ENCODE measurements around the gene KDSR.

The KDSR gene

GRCh38 chr18:63346031-63346430, 21.0 kb downstream of the KDSR start:
- no peak overlapping the region for H3K27ac ChIP-seq (ENCODE audit: insufficient read depth, low read length, poor library complexity, severe bottlenecking)
- no peak overlapping the region for H3K4me3 ChIP-seq (ENCODE audit: insufficient read depth, low read depth, low read length, poor library complexity, severe bottlenecking)
- H3K9me3 ChIP-seq (ENCODE audit: control insufficient read depth, low read length): no peaks in the 10 kb centered on the region
- no peaks in the 10 kb centered on the region for H3K4me1 ChIP-seq (ENCODE audit: control insufficient read depth, insufficient read depth, low read length, poor library complexity, severe bottlenecking)
- no peaks in the 10 kb centered on the region for H3K27me3 ChIP-seq (replicated peaks; ENCODE audit: control insufficient read depth, insufficient read depth, low read length, poor library complexity, severe bottlenecking)
- H3K36me3 ChIP-seq (ENCODE audit: control insufficient read depth, insufficient read depth, low read length): peaks cover 47% of the 10 kb centered on the region
- DNase-seq: no peak

GRCh38 chr18:63344918-63345317, 22.1 kb downstream of the KDSR start:
- Histone ChIP-seq H3K27ac (ENCODE audit: insufficient read depth, low read length, poor library complexity, severe bottlenecking) (no peak overlapping the region), H3K4me1 (ENCODE audit: control insufficient read depth, insufficient read depth, low read length, poor library complexity, severe bottlenecking) (no peaks in the 10 kb centered on the region), H3K36me3 (ENCODE audit: control insufficient read depth, insufficient read depth, low read length) (peaks cover 43% of the 10 kb centered on the region), H3K27me3 (replicated peaks; ENCODE audit: control insufficient read depth, insufficient read depth, low read length, poor library complexity, severe bottlenecking) (no peaks in the 10 kb centered on the region), H3K4me3 (ENCODE audit: insufficient read depth, low read depth, low read length, poor library complexity, severe bottlenecking) (no peak overlapping the region), H3K9me3 (ENCODE audit: control insufficient read depth, low read length) (no peaks in the 10 kb centered on the region)
- DNase-seq: no peak

DNA sequence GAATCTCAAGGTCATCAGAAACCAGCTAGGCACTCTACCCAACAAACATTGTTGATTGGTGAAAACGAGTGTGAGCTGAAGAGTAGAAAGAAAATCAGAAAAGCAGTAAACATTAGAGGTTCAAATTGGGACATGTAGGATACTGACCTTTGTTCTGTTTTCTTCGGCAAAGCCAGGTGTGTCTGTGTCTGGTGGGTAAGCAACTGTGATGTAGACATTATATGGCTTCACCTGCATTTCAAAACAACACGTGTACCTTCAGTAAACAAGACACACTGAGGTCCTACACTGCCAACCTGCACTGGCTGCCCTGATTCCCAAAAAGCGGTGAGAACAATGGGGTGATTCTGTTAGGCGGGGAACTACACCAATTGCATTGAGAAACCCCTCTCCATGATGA, 22.7 kb downstream of the KDSR start:
- no peak overlapping the region for H3K27ac ChIP-seq (ENCODE audit: insufficient read depth, low read length, poor library complexity, severe bottlenecking)
- H3K9me3 ChIP-seq (ENCODE audit: control insufficient read depth, low read length): no peaks in the 10 kb centered on the region
- peaks cover 38% of the 10 kb centered on the region for H3K36me3 ChIP-seq (ENCODE audit: control insufficient read depth, insufficient read depth, low read length)
- H3K4me3 ChIP-seq (ENCODE audit: insufficient read depth, low read depth, low read length, poor library complexity, severe bottlenecking): no peak overlapping the region
- H3K4me1 ChIP-seq (ENCODE audit: control insufficient read depth, insufficient read depth, low read length, poor library complexity, severe bottlenecking): no peaks in the 10 kb centered on the region
- no peaks in the 10 kb centered on the region for H3K27me3 ChIP-seq (replicated peaks; ENCODE audit: control insufficient read depth, insufficient read depth, low read length, poor library complexity, severe bottlenecking)
- DNase-seq: no peak

DNA sequence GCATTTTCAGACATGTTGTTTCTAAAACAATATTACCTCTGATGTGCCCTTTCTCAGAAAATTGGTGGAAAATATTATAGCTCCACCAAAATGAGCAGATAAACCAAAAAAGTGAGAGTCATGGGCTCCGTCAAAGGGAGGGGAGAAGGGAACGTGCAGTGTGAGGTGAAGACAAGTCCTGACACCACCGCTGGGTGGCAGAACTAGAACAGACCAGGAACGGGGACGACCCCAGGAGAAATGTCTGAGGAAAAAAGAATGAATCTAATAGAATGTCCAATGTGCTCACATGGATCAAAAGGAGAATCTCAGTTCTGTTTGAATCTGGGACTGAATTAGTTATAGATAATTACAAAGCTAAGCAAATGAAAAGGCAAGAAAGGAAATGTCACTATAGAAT, 24.8 kb downstream of the KDSR start:
- peaks cover 46% of the 10 kb centered on the region for H3K36me3 ChIP-seq (ENCODE audit: control insufficient read depth, insufficient read depth, low read length)
- no peak for DNase-seq

GRCh38 chr18:63339920-63340484, 27.0 kb downstream of the KDSR start:
- no peaks in the 10 kb centered on the region for H3K27me3 ChIP-seq (replicated peaks; ENCODE audit: control insufficient read depth, insufficient read depth, low read length, poor library complexity, severe bottlenecking)
- H3K4me1 ChIP-seq (ENCODE audit: control insufficient read depth, insufficient read depth, low read length, poor library complexity, severe bottlenecking): no peaks in the 10 kb centered on the region
- no peak overlapping the region for H3K4me3 ChIP-seq (ENCODE audit: insufficient read depth, low read depth, low read length, poor library complexity, severe bottlenecking)
- DNase-seq: peak in 1 of 3 donors; percentile 28
- no peak overlapping the region for H3K27ac ChIP-seq (ENCODE audit: insufficient read depth, low read length, poor library complexity, severe bottlenecking)
- H3K9me3 ChIP-seq (ENCODE audit: control insufficient read depth, low read length): no peaks in the 10 kb centered on the region
- H3K36me3 ChIP-seq (ENCODE audit: control insufficient read depth, insufficient read depth, low read length): peaks cover 53% of the 10 kb centered on the region

More for the DNA sequence above, 24.8 kb downstream of the KDSR start:
- no peak overlapping the region for H3K27ac ChIP-seq (ENCODE audit: insufficient read depth, low read length, poor library complexity, severe bottlenecking)
- H3K27me3 ChIP-seq (replicated peaks; ENCODE audit: control insufficient read depth, insufficient read depth, low read length, poor library complexity, severe bottlenecking): no peaks in the 10 kb centered on the region
- no peak overlapping the region for H3K4me3 ChIP-seq (ENCODE audit: insufficient read depth, low read depth, low read length, poor library complexity, severe bottlenecking)
- H3K9me3 ChIP-seq (ENCODE audit: control insufficient read depth, low read length): no peaks in the 10 kb centered on the region
- H3K4me1 ChIP-seq (ENCODE audit: control insufficient read depth, insufficient read depth, low read length, poor library complexity, severe bottlenecking): no peaks in the 10 kb centered on the region

GRCh38 chr18:63336366-63337099, 30.5 kb downstream of the KDSR start:
- Histone ChIP-seq H3K36me3 (ENCODE audit: control insufficient read depth, insufficient read depth, low read length) (peaks cover 45% of the 10 kb centered on the region), H3K9me3 (ENCODE audit: control insufficient read depth, low read length) (no peaks in the 10 kb centered on the region), H3K4me3 (ENCODE audit: insufficient read depth, low read depth, low read length, poor library complexity, severe bottlenecking) (no peak overlapping the region), H3K27me3 (replicated peaks; ENCODE audit: control insufficient read depth, insufficient read depth, low read length, poor library complexity, severe bottlenecking) (no peaks in the 10 kb centered on the region), H3K4me1 (ENCODE audit: control insufficient read depth, insufficient read depth, low read length, poor library complexity, severe bottlenecking) (no peaks in the 10 kb centered on the region), H3K27ac (ENCODE audit: insufficient read depth, low read length, poor library complexity, severe bottlenecking) (no peak overlapping the region)
- no peak for DNase-seq

- Histone ChIP-seq H3K27me3 (replicated peaks; ENCODE audit: control insufficient read depth, insufficient read depth, low read length, poor library complexity, severe bottlenecking) (no peaks in the 10 kb centered on the region), H3K9me3 (ENCODE audit: control insufficient read depth, low read length) (no peaks in the 10 kb centered on the region), H3K36me3 (ENCODE audit: control insufficient read depth, insufficient read depth, low read length) (peaks cover 29% of the 10 kb centered on the region), H3K27ac (ENCODE audit: insufficient read depth, low read length, poor library complexity, severe bottlenecking) (no peak overlapping the region), H3K4me3 (ENCODE audit: insufficient read depth, low read depth, low read length, poor library complexity, severe bottlenecking) (no peak overlapping the region), H3K4me1 (ENCODE audit: control insufficient read depth, insufficient read depth, low read length, poor library complexity, severe bottlenecking) (no peaks in the 10 kb centered on the region)
- no peak for DNase-seq
Measured at GRCh38 chr18:63331105-63331504, 35.9 kb downstream of the KDSR start.

DNA sequence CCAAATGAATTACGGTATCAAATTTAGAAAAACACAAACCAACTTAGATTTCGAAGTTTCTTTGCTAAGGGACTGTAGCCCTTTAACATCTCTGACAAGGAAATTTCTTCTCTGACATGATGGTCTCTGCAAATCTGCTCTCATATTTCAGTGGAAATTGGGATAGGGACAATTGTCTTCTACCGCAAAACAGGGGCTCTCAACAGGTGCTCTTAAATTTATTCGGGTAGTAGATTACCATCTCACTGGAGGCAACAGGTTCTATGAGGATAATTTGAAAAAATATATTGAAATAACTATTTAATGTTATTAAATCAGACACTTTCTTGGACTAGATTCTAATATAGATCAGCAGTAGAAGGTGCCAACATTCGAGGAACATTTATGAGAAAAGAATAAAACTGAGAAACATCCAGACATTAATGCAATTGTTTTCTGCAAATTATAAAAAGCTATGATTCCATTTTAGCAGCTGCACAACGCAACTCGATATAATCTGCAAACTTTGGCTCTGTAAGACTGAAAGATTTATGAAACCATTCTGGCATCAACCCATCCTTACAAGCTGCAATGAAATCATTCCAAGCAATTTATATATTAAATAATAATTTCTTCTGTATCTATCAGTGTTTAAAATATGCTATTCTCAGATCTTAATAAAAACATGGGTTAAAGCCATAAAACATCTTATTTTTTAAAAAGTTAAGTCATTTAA, 37.4 kb downstream of the KDSR start:
- H3K36me3 ChIP-seq (ENCODE audit: control insufficient read depth, insufficient read depth, low read length): peaks cover 17% of the 10 kb centered on the region
- H3K4me3 ChIP-seq (ENCODE audit: insufficient read depth, low read depth, low read length, poor library complexity, severe bottlenecking): no peak overlapping the region
- H3K9me3 ChIP-seq (ENCODE audit: control insufficient read depth, low read length): no peaks in the 10 kb centered on the region
- H3K27ac ChIP-seq (ENCODE audit: insufficient read depth, low read length, poor library complexity, severe bottlenecking): no peak overlapping the region
- H3K4me1 ChIP-seq (ENCODE audit: control insufficient read depth, insufficient read depth, low read length, poor library complexity, severe bottlenecking): no peaks in the 10 kb centered on the region
- no peak for DNase-seq
- H3K27me3 ChIP-seq (replicated peaks; ENCODE audit: control insufficient read depth, insufficient read depth, low read length, poor library complexity, severe bottlenecking): no peaks in the 10 kb centered on the region

GRCh38 chr18:63326011-63326410, 41.0 kb downstream of the KDSR start:
- Histone ChIP-seq H3K4me3 (ENCODE audit: insufficient read depth, low read depth, low read length, poor library complexity, severe bottlenecking) (no peak overlapping the region), H3K9me3 (ENCODE audit: control insufficient read depth, low read length) (no peaks in the 10 kb centered on the region), H3K27ac (ENCODE audit: insufficient read depth, low read length, poor library complexity, severe bottlenecking) (no peak overlapping the region), H3K36me3 (ENCODE audit: control insufficient read depth, insufficient read depth, low read length) (peaks cover 4% of the 10 kb centered on the region), H3K27me3 (replicated peaks; ENCODE audit: control insufficient read depth, insufficient read depth, low read length, poor library complexity, severe bottlenecking) (no peaks in the 10 kb centered on the region), H3K4me1 (ENCODE audit: control insufficient read depth, insufficient read depth, low read length, poor library complexity, severe bottlenecking) (peaks cover under 1% of the 10 kb centered on the region)
- no peak for DNase-seq

GRCh38 chr18:63325086-63325686, 41.8 kb downstream of the KDSR start:
- no peak for DNase-seq
- Histone ChIP-seq H3K9me3 (ENCODE audit: control insufficient read depth, low read length) (no peaks in the 10 kb centered on the region), H3K4me3 (ENCODE audit: insufficient read depth, low read depth, low read length, poor library complexity, severe bottlenecking) (no peak overlapping the region), H3K4me1 (ENCODE audit: control insufficient read depth, insufficient read depth, low read length, poor library complexity, severe bottlenecking) (peaks cover 4% of the 10 kb centered on the region), H3K27me3 (replicated peaks; ENCODE audit: control insufficient read depth, insufficient read depth, low read length, poor library complexity, severe bottlenecking) (no peaks in the 10 kb centered on the region), H3K36me3 (ENCODE audit: control insufficient read depth, insufficient read depth, low read length) (peaks cover 2% of the 10 kb centered on the region), H3K27ac (ENCODE audit: insufficient read depth, low read length, poor library complexity, severe bottlenecking) (no peak overlapping the region)
